Measurements from ENCODE around the gene TARS2.

GRCh38 chr1:150487763-150488115, 520 bp downstream of the TARS2 start:
- TF ChIP-seq POLR2AphosphoS5 (IDR thresholded peaks at IDR 0.05) (no peak), POLR2A (IDR thresholded peaks at IDR 0.05; ENCODE audit: low read depth) (no peak), EP300 (IDR thresholded peaks at IDR 0.05) (no peak)
- TF ChIP-seq, protein P1, sequence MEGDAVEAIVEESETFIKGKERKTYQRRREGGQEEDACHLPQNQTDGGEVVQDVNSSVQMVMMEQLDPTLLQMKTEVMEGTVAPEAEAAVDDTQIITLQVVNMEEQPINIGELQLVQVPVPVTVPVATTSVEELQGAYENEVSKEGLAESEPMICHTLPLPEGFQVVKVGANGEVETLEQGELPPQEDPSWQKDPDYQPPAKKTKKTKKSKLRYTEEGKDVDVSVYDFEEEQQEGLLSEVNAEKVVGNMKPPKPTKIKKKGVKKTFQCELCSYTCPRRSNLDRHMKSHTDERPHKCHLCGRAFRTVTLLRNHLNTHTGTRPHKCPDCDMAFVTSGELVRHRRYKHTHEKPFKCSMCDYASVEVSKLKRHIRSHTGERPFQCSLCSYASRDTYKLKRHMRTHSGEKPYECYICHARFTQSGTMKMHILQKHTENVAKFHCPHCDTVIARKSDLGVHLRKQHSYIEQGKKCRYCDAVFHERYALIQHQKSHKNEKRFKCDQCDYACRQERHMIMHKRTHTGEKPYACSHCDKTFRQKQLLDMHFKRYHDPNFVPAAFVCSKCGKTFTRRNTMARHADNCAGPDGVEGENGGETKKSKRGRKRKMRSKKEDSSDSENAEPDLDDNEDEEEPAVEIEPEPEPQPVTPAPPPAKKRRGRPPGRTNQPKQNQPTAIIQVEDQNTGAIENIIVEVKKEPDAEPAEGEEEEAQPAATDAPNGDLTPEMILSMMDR (IDR thresholded peaks at IDR 0.05): no peak

All from esophagus muscularis mucosa (tissue), 4 donors.